CD4-positive, CD25-positive, alpha-beta regulatory T cell (primary cell): ENCODE measurements around the gene TMEM186. TPM values are rescaled to one million over a fixed set of nuclear protein-coding genes. Genes with fewer than 3 reads are reported as not detected.
"Not testable (repeated sequence)": the region's sequence is repeated elsewhere in the genome, so short reads cannot be mapped to it uniquely, and the experiment has no call there.

Source experiments
- ATAC-seq, 2 donors: fragments of 150-1000 bp; cut with Tn5 transposase; one replicate each; pipeline ENCODE4 v1.10.0; 2021; ENCODE audit warnings: low read depth in 2 of 2, moderate number of reproducible peaks in 2 of 2, moderate library complexity in 1 of 2
- DNase-seq, 3 donors: peaks; one replicate each; pipeline versions ENCODE4 v3.0.0 to v3.0.0-alpha.2; 2012 to 2022; ENCODE audit warnings: mixed read lengths in 1 of 3
- H3K27ac ChIP-seq: one replicate; pipeline ENCODE4 v1.7.0; 2013; ENCODE audit warnings: mild to moderate bottlenecking, low read length; ENCODE audit not compliant: insufficient read depth, poor library complexity, severe bottlenecking
- H3K27me3 ChIP-seq: one replicate; pipeline ENCODE4 v1.7.0; 2013; ENCODE audit warnings: low read length; ENCODE audit not compliant: control insufficient read depth, insufficient read depth
- H3K36me3 ChIP-seq: one replicate; pipeline ENCODE4 v1.7.0; 2013; ENCODE audit warnings: mild to moderate bottlenecking, low read length, moderate library complexity; ENCODE audit not compliant: control insufficient read depth, insufficient read depth
- H3K4me1 ChIP-seq: 2 replicates; pipeline ENCODE4 v1.7.0; 2013; ENCODE audit warnings: mild to moderate bottlenecking, low read length; ENCODE audit not compliant: insufficient read depth, control insufficient read depth, poor library complexity, severe bottlenecking
- H3K4me3 ChIP-seq: one replicate; pipeline ENCODE4 v1.7.0; 2013; ENCODE audit warnings: low read depth, mild to moderate bottlenecking, low read length, moderate library complexity
- H3K9me3 ChIP-seq, 2 experiments: 1 replicate in 1 of 2; 2 replicates in 1 of 2; pipeline ENCODE4 v1.7.0; 2013; ENCODE audit warnings: low read length in 2 of 2, mild to moderate bottlenecking in 1 of 2, moderate library complexity in 1 of 2; ENCODE audit not compliant: control insufficient read depth in 2 of 2
- H3K27ac Mint-ChIP-seq, 3 donors: one replicate each; pipeline ENCODE4 v1.8.0; 2020 to 2022; ENCODE audit warnings: mild to moderate bottlenecking in 3 of 3, mixed read lengths in 3 of 3, moderate library complexity in 2 of 3
- H3K27me3 Mint-ChIP-seq: one replicate; pipeline ENCODE4 v1.8.0; 2022; ENCODE audit warnings: mild to moderate bottlenecking, mixed read lengths
- H3K36me3 Mint-ChIP-seq: one replicate; pipeline ENCODE4 v1.8.0; 2020; ENCODE audit warnings: mixed read lengths
- H3K4me1 Mint-ChIP-seq, 4 donors: one replicate each; pipeline ENCODE4 v1.8.0; 2020 to 2022; ENCODE audit warnings: mixed read lengths in 4 of 4, mild to moderate bottlenecking in 1 of 4
- H3K4me3 Mint-ChIP-seq, 4 donors: one replicate each; pipeline ENCODE4 v1.8.0; 2020 to 2022; ENCODE audit warnings: mild to moderate bottlenecking in 4 of 4, mixed read lengths in 4 of 4, moderate library complexity in 3 of 4
- H3K9me3 Mint-ChIP-seq, 7 donors: one replicate each; pipeline ENCODE4 v1.8.0; 2020 to 2022; ENCODE audit warnings: mixed read lengths in 7 of 7, mild to moderate bottlenecking in 3 of 7, moderate library complexity in 2 of 7
- polyA plus RNA-seq, 4 donors: library from polyadenylated mRNA; unstranded; fragments of 300-500 nt; fragmentation: Illumina TruSeq; gene quantifications; one replicate each; pipeline ENCODE4 v1.2.3, GENCODE V29; 2021
- total RNA-seq: library from RNA; stranded (reverse); gene quantifications from one replicate; pipeline ENCODE4 v1.2.3, GENCODE V29; 2022

TMEM186 gene
- total and polyA plus RNA-seq, 5 donors from 2014 or later = 3.6 to 26.6 (median 20.0) TPM

- not testable (repeated sequence) for H3K27ac ChIP-seq, ATAC-seq, H3K27me3 Mint-ChIP-seq, DNase-seq, H3K4me3 Mint-ChIP-seq, H3K36me3 Mint-ChIP-seq, H3K9me3 Mint-ChIP-seq, H3K4me3 ChIP-seq, H3K9me3 ChIP-seq, H3K27me3 ChIP-seq, H3K27ac Mint-ChIP-seq, H3K4me1 ChIP-seq, H3K36me3 ChIP-seq
- H3K4me1 Mint-ChIP-seq = peaks cover 0 to 11% (median 9%) of the 10 kb centered on the region in 4 donors
Observed at GRCh38 chr16:8836797-8837196, 39.4 kb upstream of the TMEM186 start.

- DNase-seq (no peak), ATAC-seq (no peak)
- Histone ChIP-seq H3K9me3 (no peaks in the 10 kb centered on the region), H3K4me1 (no peaks in the 10 kb centered on the region), H3K27me3 (no peaks in the 10 kb centered on the region), H3K36me3 (peaks cover 9% of the 10 kb centered on the region), H3K4me3 (no peak overlapping the region), H3K27ac (no peak overlapping the region)
- H3K9me3 Mint-ChIP-seq = no peaks in the 10 kb centered on the region
- peaks cover 22% of the 10 kb centered on the region for H3K36me3 Mint-ChIP-seq
- H3K4me3 Mint-ChIP-seq = no peak overlapping the region
- H3K27me3 Mint-ChIP-seq = no peaks in the 10 kb centered on the region
- H3K27ac Mint-ChIP-seq = peak overlapping the region in 2 of 3 donors; percentile 52 to 62
- peaks cover 0 to 14% (median 9%) of the 10 kb centered on the region in 4 donors for H3K4me1 Mint-ChIP-seq
Observed at GRCh38 chr16:8832717-8833105, 35.3 kb upstream of the TMEM186 start.

GRCh38 chr16:8831871-8832716, 34.7 kb upstream of the TMEM186 start:
- no peak overlapping the region for H3K4me3 Mint-ChIP-seq
- no peaks in the 10 kb centered on the region for H3K4me1 ChIP-seq

GRCh38 chr16:8831450-8831849, 34.0 kb upstream of the TMEM186 start:
- no peak overlapping the region for H3K4me3 ChIP-seq
- peak overlapping the region in 1 of 3 donors; percentile 47 for H3K27ac Mint-ChIP-seq

More at GRCh38 chr16:8831871-8832716, 34.7 kb upstream of the TMEM186 start:
- no peaks in the 10 kb centered on the region for H3K9me3 Mint-ChIP-seq
- no peak for DNase-seq
- peaks cover 9% of the 10 kb centered on the region for H3K36me3 ChIP-seq
- H3K27me3 Mint-ChIP-seq = no peaks in the 10 kb centered on the region
- H3K4me3 ChIP-seq = no peak overlapping the region
- H3K27me3 ChIP-seq = no peaks in the 10 kb centered on the region
- H3K9me3 ChIP-seq = no peaks in the 10 kb centered on the region
- no peak overlapping the region for H3K27ac ChIP-seq
- ATAC-seq = no peak
- peaks cover 22% of the 10 kb centered on the region for H3K36me3 Mint-ChIP-seq
- peaks cover 0 to 14% (median 9%) of the 10 kb centered on the region in 4 donors for H3K4me1 Mint-ChIP-seq
- H3K27ac Mint-ChIP-seq = peak overlapping the region in 1 of 3 donors; percentile 52

GRCh38 chr16:8828541-8829165, 31.2 kb upstream of the TMEM186 start:
- Histone ChIP-seq H3K4me3 (no peak overlapping the region), H3K27me3 (no peaks in the 10 kb centered on the region), H3K9me3 (no peaks in the 10 kb centered on the region), H3K36me3 (peaks cover 9% of the 10 kb centered on the region), H3K4me1 (no peaks in the 10 kb centered on the region), H3K27ac (no peak overlapping the region)
- Mint-ChIP-seq H3K27me3 (no peaks in the 10 kb centered on the region), H3K4me1 (peaks cover 5 to 12% (median 12%) of the 10 kb centered on the region in 4 donors), H3K36me3 (peaks cover 26% of the 10 kb centered on the region), H3K9me3 (no peaks in the 10 kb centered on the region), H3K27ac (peak overlapping the region in 1 of 3 donors; percentile 17), H3K4me3 (no peak overlapping the region)
- DNase-seq (no peak), ATAC-seq (no peak)

More at GRCh38 chr16:8831450-8831849, 34.0 kb upstream of the TMEM186 start:
- Mint-ChIP-seq H3K36me3 (peaks cover 22% of the 10 kb centered on the region), H3K4me1 (peaks cover under 1 to 15% (median 10%) of the 10 kb centered on the region in 4 donors), H3K4me3 (no peak overlapping the region), H3K27me3 (no peaks in the 10 kb centered on the region), H3K9me3 (no peaks in the 10 kb centered on the region)
- Histone ChIP-seq H3K27me3 (no peaks in the 10 kb centered on the region), H3K27ac (no peak overlapping the region), H3K4me1 (no peaks in the 10 kb centered on the region), H3K36me3 (peaks cover 9% of the 10 kb centered on the region), H3K9me3 (no peaks in the 10 kb centered on the region)
- no peak for DNase-seq
- no peak for ATAC-seq

- Mint-ChIP-seq H3K9me3 (no peaks in the 10 kb centered on the region), H3K4me1 (peaks cover 9 to 10% (median 9%) of the 10 kb centered on the region in 4 donors), H3K36me3 (peaks cover 28% of the 10 kb centered on the region), H3K4me3 (no peak overlapping the region), H3K27ac (no peak overlapping the region), H3K27me3 (no peaks in the 10 kb centered on the region)
- Histone ChIP-seq H3K4me1 (no peaks in the 10 kb centered on the region), H3K9me3 (no peaks in the 10 kb centered on the region), H3K4me3 (no peak overlapping the region), H3K27me3 (no peaks in the 10 kb centered on the region), H3K36me3 (peaks cover 12% of the 10 kb centered on the region), H3K27ac (no peak overlapping the region)
- ATAC-seq = no peak
- DNase-seq = no peak
Observed at GRCh38 chr16:8826278-8826879, 28.9 kb upstream of the TMEM186 start.

DNA sequence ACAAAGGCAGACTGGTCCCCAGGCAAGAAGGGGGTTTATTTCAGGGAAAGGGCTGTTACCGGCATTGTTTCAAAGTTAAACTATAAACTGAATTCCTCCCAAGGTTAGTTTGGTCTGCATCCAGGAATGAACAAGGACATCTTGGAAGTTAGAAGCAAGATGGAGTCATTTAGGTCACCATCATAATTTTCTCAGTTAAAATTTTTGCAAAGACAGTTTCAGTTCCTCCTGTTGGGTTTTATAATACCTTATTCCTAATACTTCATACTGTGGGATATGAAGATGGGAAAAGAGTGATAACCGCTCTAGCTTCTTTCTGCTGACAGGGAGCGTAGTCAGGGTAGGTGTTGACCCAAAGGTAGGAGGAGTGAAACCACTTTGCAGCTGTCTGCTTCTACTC, 25.0 kb upstream of the TMEM186 start:
- no peak for ATAC-seq
- H3K4me1 Mint-ChIP-seq = peaks cover 10 to 16% (median 13%) of the 10 kb centered on the region in 4 donors
- peak overlapping the region in 1 of 3 donors; percentile 80 for H3K27ac Mint-ChIP-seq

More for the DNA sequence above, 25.0 kb upstream of the TMEM186 start:
- Mint-ChIP-seq H3K9me3 (no peaks in the 10 kb centered on the region), H3K36me3 (peaks cover 24% of the 10 kb centered on the region), H3K27me3 (no peaks in the 10 kb centered on the region), H3K4me3 (no peak overlapping the region)
- H3K27me3 ChIP-seq = no peaks in the 10 kb centered on the region
- H3K27ac ChIP-seq = no peak overlapping the region
- no peak for DNase-seq
- H3K4me1 ChIP-seq = peaks cover 2% of the 10 kb centered on the region
- no peaks in the 10 kb centered on the region for H3K9me3 ChIP-seq
- H3K4me3 ChIP-seq = no peak overlapping the region
- peaks cover 15% of the 10 kb centered on the region for H3K36me3 ChIP-seq
